ENCODE measurements around the gene PLRG1. TPM values are rescaled to one million over a fixed set of nuclear protein-coding genes. Genes with fewer than 3 reads are reported as not detected.

Gene PLRG1
- total RNA-seq, 1 donor from 2014 or later: 79.7 TPM

GRCh38 chr4:154526151-154526550 is 24.0 kb downstream of the PLRG1 start:
- TF ChIP-seq CTCF (IDR thresholded peaks at IDR 0.05; ENCODE audit: partially characterized antibody, unreplicated experiment): no peak
- no peak for DNase-seq
- H3K9me3 Mint-ChIP-seq (ENCODE audit: unreplicated experiment): no peaks in the 10 kb centered on the region
- H3K27me3 Mint-ChIP-seq (ENCODE audit: unreplicated experiment): no peaks in the 10 kb centered on the region
- H3K27ac Mint-ChIP-seq (ENCODE audit: unreplicated experiment): no peak overlapping the region
- no peaks in the 10 kb centered on the region for H3K4me1 Mint-ChIP-seq (ENCODE audit: low read depth, unreplicated experiment)
- no peak overlapping the region for H3K4me3 Mint-ChIP-seq (ENCODE audit: unreplicated experiment)
- peaks cover 6% of the 10 kb centered on the region for H3K36me3 Mint-ChIP-seq (ENCODE audit: unreplicated experiment)

GRCh38 chr4:154521607-154522006 is 28.6 kb downstream of the PLRG1 start:
- no peak for DNase-seq
- H3K27me3 Mint-ChIP-seq (ENCODE audit: unreplicated experiment): no peaks in the 10 kb centered on the region
- H3K27ac Mint-ChIP-seq (ENCODE audit: unreplicated experiment): no peak overlapping the region
- no peak for TF ChIP-seq CTCF (IDR thresholded peaks at IDR 0.05; ENCODE audit: partially characterized antibody, unreplicated experiment)
- H3K4me3 Mint-ChIP-seq (ENCODE audit: unreplicated experiment): no peak overlapping the region
- peaks cover 6% of the 10 kb centered on the region for H3K36me3 Mint-ChIP-seq (ENCODE audit: unreplicated experiment)
- H3K9me3 Mint-ChIP-seq (ENCODE audit: unreplicated experiment): peaks cover 2% of the 10 kb centered on the region
- no peaks in the 10 kb centered on the region for H3K4me1 Mint-ChIP-seq (ENCODE audit: low read depth, unreplicated experiment)

GRCh38 chr4:154519214-154519613 is 31.0 kb downstream of the PLRG1 start:
- TF ChIP-seq CTCF (IDR thresholded peaks at IDR 0.05; ENCODE audit: partially characterized antibody, unreplicated experiment): no peak
- peaks cover 7% of the 10 kb centered on the region for H3K36me3 Mint-ChIP-seq (ENCODE audit: unreplicated experiment)
- DNase-seq: no peak
- H3K27me3 Mint-ChIP-seq (ENCODE audit: unreplicated experiment): no peaks in the 10 kb centered on the region
- peaks cover 2% of the 10 kb centered on the region for H3K9me3 Mint-ChIP-seq (ENCODE audit: unreplicated experiment)
- no peak overlapping the region for H3K27ac Mint-ChIP-seq (ENCODE audit: unreplicated experiment)
- H3K4me1 Mint-ChIP-seq (ENCODE audit: low read depth, unreplicated experiment): no peaks in the 10 kb centered on the region
- H3K4me3 Mint-ChIP-seq (ENCODE audit: unreplicated experiment): no peak overlapping the region

GRCh38 chr4:154517591-154517990 is 32.6 kb downstream of the PLRG1 start:
- peaks cover 3% of the 10 kb centered on the region for H3K4me1 Mint-ChIP-seq (ENCODE audit: low read depth, unreplicated experiment)

More at GRCh38 chr4:154517591-154517990, 32.6 kb downstream of the PLRG1 start:
- TF ChIP-seq CTCF (IDR thresholded peaks at IDR 0.05; ENCODE audit: partially characterized antibody, unreplicated experiment): no peak
- Mint-ChIP-seq H3K27ac (ENCODE audit: unreplicated experiment) (no peak overlapping the region), H3K36me3 (ENCODE audit: unreplicated experiment) (peaks cover 6% of the 10 kb centered on the region), H3K27me3 (ENCODE audit: unreplicated experiment) (no peaks in the 10 kb centered on the region), H3K4me3 (ENCODE audit: unreplicated experiment) (no peak overlapping the region), H3K9me3 (ENCODE audit: unreplicated experiment) (peaks cover 4% of the 10 kb centered on the region)
- no peak for DNase-seq
